BLaER1 treated with 17β-estradiol and CSF1 and Interleukin-3, amounts not matched to agents 10 nM and 100 nM (cell line): ENCODE data around the gene CYP1A2.

Experiments
- H3K27ac ChIP-seq, 11 experiments: shearing (Covaris generic); formaldehyde crosslinking; 2 replicates each; pipeline ENCODE4 v1.8.1; 2022
- H3K27me3 ChIP-seq, 11 experiments: shearing (Covaris generic); formaldehyde crosslinking; 2 replicates each; pipeline ENCODE4 v1.8.1; 2022
- H3K36me3 ChIP-seq, 11 experiments: shearing (Covaris generic); formaldehyde crosslinking; 2 replicates each; pipeline ENCODE4 v1.8.1; 2022
- H3K4me1 ChIP-seq, 10 experiments: shearing (Covaris generic); formaldehyde crosslinking; 2 replicates each; pipeline ENCODE4 v1.8.1; 2022
- H3K4me2 ChIP-seq, 11 experiments: shearing (Covaris generic); formaldehyde crosslinking; 2 replicates each; pipeline ENCODE4 v1.8.1; 2022
- H3K4me3 ChIP-seq, 10 experiments: shearing (Covaris generic); formaldehyde crosslinking; 2 replicates each; pipeline ENCODE4 v1.8.1; 2022
- H3K9ac ChIP-seq, 11 experiments: shearing (Covaris generic); formaldehyde crosslinking; 2 replicates each; pipeline ENCODE4 v1.8.1; 2022
- H3K9me3 ChIP-seq, 11 experiments: shearing (Covaris generic); formaldehyde crosslinking; replicated peaks in 1 of 11; 2 replicates each; pipeline ENCODE4 v1.8.1; 2022
- H4K20me1 ChIP-seq, 11 experiments: shearing (Covaris generic); formaldehyde crosslinking; 2 replicates each; pipeline ENCODE4 v1.8.1; 2022
- Cebpa-rat ChIP-seq, 11 experiments: shearing (Covaris generic); IDR thresholded peaks; 2 replicates each; pipeline ENCODE4 v1.8.1; 2022

Gene CYP1A2, protein sequence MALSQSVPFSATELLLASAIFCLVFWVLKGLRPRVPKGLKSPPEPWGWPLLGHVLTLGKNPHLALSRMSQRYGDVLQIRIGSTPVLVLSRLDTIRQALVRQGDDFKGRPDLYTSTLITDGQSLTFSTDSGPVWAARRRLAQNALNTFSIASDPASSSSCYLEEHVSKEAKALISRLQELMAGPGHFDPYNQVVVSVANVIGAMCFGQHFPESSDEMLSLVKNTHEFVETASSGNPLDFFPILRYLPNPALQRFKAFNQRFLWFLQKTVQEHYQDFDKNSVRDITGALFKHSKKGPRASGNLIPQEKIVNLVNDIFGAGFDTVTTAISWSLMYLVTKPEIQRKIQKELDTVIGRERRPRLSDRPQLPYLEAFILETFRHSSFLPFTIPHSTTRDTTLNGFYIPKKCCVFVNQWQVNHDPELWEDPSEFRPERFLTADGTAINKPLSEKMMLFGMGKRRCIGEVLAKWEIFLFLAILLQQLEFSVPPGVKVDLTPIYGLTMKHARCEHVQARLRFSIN

DNA sequence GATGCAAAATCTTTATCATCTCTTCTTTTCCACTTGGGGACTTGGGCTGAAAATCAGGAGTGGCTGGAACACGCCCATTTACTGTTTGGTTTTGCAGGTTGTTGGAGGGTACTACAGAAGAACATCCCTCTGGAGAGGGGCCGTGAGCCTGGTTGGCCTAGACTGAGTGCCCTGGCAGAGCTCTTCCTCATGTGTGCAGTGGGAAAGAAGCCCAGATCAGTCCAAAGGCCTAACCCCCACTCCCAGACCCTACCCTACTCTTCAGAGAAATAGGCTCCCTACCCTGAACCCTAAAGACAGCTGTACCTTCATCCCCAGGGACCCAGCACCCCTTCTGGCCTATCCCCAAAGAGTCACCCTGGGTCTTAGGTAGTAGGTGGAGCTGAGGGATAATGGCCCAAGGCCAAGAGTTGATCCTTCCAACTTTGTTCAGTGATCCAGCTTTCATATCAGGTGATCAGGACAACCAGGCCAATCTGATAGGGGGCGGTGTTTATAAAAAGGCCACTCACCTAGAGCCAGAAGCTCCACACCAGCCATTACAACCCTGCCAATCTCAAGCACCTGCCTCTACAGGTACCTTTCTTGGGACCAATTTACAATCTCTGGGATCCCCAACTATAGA lies at the start of gene CYP1A2:
Gene CYP1A2 (plus strand): TSS at position 524 of the 625 bp plus-strand sequence. CDS start 894 bp downstream, outside the sequence.
- H4K20me1 ChIP-seq = no peaks in the 10 kb centered on the region
- no peak within 1 kb of the TSS for H3K4me3 ChIP-seq
- H3K4me1 ChIP-seq = no peaks in the 10 kb centered on the region
- H3K27me3 ChIP-seq = no peaks in the 10 kb centered on the region
- H3K9ac ChIP-seq = no peak within 1 kb of the TSS
- no peak within 1 kb of the TSS for H3K4me2 ChIP-seq
- peaks cover 0 to 13% (median 6%) of the 10 kb centered on the region in 11 experiments; a peak in 12 of 22 replicates for H3K9me3 ChIP-seq
- H3K27ac ChIP-seq = no peak within 1 kb of the TSS
- H3K36me3 ChIP-seq = no peaks in the 10 kb centered on the region
- TF ChIP-seq Cebpa-rat (IDR thresholded peaks at IDR 0.05) = no peak

DNA sequence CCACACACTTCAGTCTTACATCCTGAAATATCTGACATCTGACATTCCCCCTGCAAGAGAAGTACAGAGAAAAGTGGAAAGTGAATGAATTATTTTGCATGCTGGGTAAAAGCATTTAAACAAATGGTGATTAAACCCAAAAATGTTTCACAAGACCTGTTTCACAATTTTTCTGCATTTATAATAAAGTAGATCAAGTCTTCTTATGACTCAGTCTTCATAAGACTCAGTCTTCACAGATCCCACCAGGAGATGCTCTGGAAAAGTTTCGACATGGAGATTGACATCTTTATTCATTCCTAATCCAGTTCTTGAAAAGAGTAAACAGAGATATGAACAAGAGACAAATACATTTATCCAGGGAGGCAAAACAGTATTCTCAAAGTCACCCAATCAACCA lies 39.6 kb upstream of the CYP1A2 start:
- H4K20me1 ChIP-seq = no peaks in the 10 kb centered on the region
- no peaks in the 10 kb centered on the region for H3K27me3 ChIP-seq
- TF ChIP-seq Cebpa-rat (IDR thresholded peaks at IDR 0.05) = no peak
- H3K4me3 ChIP-seq = no peak overlapping the region
- no peak overlapping the region for H3K27ac ChIP-seq
- H3K9me3 ChIP-seq = peaks cover 0 to 10% (median 0%) of the 10 kb centered on the region in 11 experiments; a peak in 6 of 22 replicates
- H3K9ac ChIP-seq = no peak overlapping the region
- H3K4me2 ChIP-seq = no peak overlapping the region
- H3K4me1 ChIP-seq = peaks cover 8 to 37% (median 16%) of the 10 kb centered on the region in 10 experiments; a peak in 18 of 20 replicates
- no peaks in the 10 kb centered on the region for H3K36me3 ChIP-seq

DNA sequence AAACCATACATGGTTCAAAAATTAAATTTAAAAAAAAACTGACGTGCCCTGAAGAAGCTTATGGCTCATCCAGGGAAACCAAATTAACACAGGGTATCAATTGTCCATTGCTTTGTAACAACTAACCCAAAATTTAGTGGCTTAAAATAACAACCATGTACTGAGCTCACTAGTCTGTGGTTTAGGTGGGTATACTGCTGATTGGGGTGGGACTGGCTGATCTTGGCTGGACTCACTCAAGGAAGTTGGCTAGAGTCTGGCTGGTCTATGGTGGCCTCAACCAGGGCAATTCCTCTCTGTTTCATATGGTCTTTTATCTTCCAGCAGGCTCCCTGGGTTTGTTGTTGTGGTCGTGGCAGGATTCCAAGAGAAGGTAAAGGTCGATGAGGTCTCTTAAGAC lies 38.8 kb upstream of the CYP1A2 start:
- H3K4me1 ChIP-seq = peaks cover 8 to 37% (median 16%) of the 10 kb centered on the region in 10 experiments; a peak in 18 of 20 replicates

DNA sequence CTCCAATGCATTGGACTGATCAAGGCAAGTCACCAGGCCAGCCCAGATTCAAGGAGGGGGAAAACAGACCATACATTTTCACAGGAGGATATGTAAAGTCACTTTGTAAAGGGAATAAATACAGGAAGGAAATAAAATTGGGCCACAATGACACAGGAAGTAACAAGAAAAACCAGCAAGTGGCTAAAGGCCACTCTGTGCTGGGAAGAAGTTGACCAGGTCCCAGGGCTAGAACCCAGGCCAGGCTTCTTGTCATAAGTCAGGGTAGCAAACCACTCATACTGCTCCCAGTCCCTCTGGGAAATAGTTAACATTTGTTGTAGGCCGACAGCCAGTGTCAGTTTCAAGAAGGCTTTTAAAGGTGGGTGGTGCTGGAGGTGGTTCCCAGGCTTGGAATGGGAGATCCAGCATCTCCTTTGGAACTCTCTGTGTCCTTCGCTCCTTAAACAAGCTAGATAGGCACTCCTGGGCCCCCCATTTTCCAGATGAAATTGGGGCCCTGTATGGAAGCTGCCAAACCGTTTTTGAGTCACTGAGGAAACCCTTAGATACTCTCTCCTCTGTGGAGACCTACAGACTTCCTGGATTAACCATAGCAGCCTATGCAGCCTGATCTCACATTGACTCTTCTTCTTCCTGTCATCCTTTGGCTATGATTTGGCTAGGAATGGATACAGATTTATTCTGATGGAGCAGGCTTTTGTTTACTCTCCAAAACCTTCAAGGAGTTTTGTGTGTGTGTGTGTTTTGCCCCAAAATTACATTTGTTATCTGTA lies 38.1 kb upstream of the CYP1A2 start:
- H3K36me3 ChIP-seq = no peaks in the 10 kb centered on the region
- peaks cover 0 to 10% (median 0%) of the 10 kb centered on the region in 11 experiments; a peak in 7 of 22 replicates for H3K9me3 ChIP-seq
- TF ChIP-seq Cebpa-rat (IDR thresholded peaks at IDR 0.05) = no peak
- no peaks in the 10 kb centered on the region for H4K20me1 ChIP-seq
- H3K9ac ChIP-seq = peak overlapping the region in 1 of 11 experiments; percentile 34; a peak in 2 of 22 replicates
- peaks cover 8 to 37% (median 16%) of the 10 kb centered on the region in 10 experiments; a peak in 18 of 20 replicates for H3K4me1 ChIP-seq
- no peaks in the 10 kb centered on the region for H3K27me3 ChIP-seq
- H3K4me2 ChIP-seq = peak overlapping the region in 10 of 11 experiments; percentile 28 to 79 (median 50); a peak in 18 of 22 replicates
- H3K27ac ChIP-seq = peak overlapping the region in 5 of 11 experiments; percentile 18 to 73 (median 37); a peak in 9 of 22 replicates
- H3K4me3 ChIP-seq = peak overlapping the region in 2 of 10 experiments; percentile 12 to 20; a peak in 1 of 20 replicates

More for the DNA sequence above, 38.8 kb upstream of the CYP1A2 start:
- no peaks in the 10 kb centered on the region for H4K20me1 ChIP-seq
- peak overlapping the region in 10 of 11 experiments; percentile 28 to 79 (median 50); a peak in 18 of 22 replicates for H3K4me2 ChIP-seq
- H3K9ac ChIP-seq = no peak overlapping the region
- H3K27me3 ChIP-seq = no peaks in the 10 kb centered on the region
- peak overlapping the region in 5 of 11 experiments; percentile 18 to 73 (median 37); a peak in 7 of 22 replicates for H3K27ac ChIP-seq
- 0 out of 20 replicates have a peak overlapping the region, but pooled peaks of 1 of the 10 experiments have one; percentile 12 for H3K4me3 ChIP-seq
- no peaks in the 10 kb centered on the region for H3K36me3 ChIP-seq
- peaks cover 0 to 10% (median 0%) of the 10 kb centered on the region in 11 experiments; a peak in 6 of 22 replicates for H3K9me3 ChIP-seq
- no peak for TF ChIP-seq Cebpa-rat (IDR thresholded peaks at IDR 0.05)

DNA sequence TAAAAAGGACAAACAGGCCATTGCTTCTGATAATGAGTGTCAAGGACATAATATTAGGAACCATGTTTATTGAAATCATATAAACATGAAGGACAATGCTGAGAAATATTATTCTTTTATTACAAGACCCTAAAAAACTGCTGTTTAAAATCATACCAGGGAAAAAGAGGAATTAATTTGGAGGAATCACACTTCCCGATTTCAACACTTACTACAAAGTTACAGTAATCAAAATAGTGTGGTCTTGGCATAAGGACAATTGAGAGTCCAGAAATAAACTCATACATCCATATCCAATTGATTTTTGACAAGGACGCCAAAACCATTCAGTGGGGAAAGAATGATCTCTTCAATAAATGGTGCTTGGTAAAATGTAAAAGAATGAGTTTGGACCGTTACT lies 36.3 kb upstream of the CYP1A2 start:
- peaks cover 0 to 10% (median 0%) of the 10 kb centered on the region in 11 experiments; a peak in 7 of 22 replicates for H3K9me3 ChIP-seq
- TF ChIP-seq Cebpa-rat (IDR thresholded peaks at IDR 0.05) = no peak
- H3K4me3 ChIP-seq = no peak overlapping the region
- no peaks in the 10 kb centered on the region for H3K36me3 ChIP-seq
- no peaks in the 10 kb centered on the region for H4K20me1 ChIP-seq
- H3K4me1 ChIP-seq = peaks cover 8 to 37% (median 16%) of the 10 kb centered on the region in 10 experiments; a peak in 18 of 20 replicates
- no peak overlapping the region for H3K9ac ChIP-seq
- H3K4me2 ChIP-seq = peak overlapping the region in 6 of 11 experiments; percentile 21 to 57 (median 30); a peak in 9 of 22 replicates
- H3K27ac ChIP-seq = peak overlapping the region in 5 of 11 experiments; percentile 10 to 59 (median 27); a peak in 7 of 22 replicates
- no peaks in the 10 kb centered on the region for H3K27me3 ChIP-seq

- TF ChIP-seq Cebpa-rat (IDR thresholded peaks at IDR 0.05) = peak in 1 of 11 experiments; percentile 48; a peak in 1 of 22 replicates
- Histone ChIP-seq H3K36me3 (no peaks in the 10 kb centered on the region), H3K9me3 (no peaks in the 10 kb centered on the region; a peak in 1 of 22 replicates), H3K27ac (no peak overlapping the region), H3K4me3 (no peak overlapping the region), H3K27me3 (no peaks in the 10 kb centered on the region), H3K9ac (no peak overlapping the region), H3K4me1 (peaks cover 8 to 19% (median 13%) of the 10 kb centered on the region in 10 experiments), H3K4me2 (no peak overlapping the region; a peak in 1 of 22 replicates), H4K20me1 (no peaks in the 10 kb centered on the region)
These were observed 32.0 kb upstream of the CYP1A2 start for GRCh38 chr15:74716651-74717050.

GRCh38 chr15:74722591-74722990 lies 26.1 kb upstream of the CYP1A2 start:
- peaks cover 31 to 42% (median 37%) of the 10 kb centered on the region in 11 experiments for H3K27me3 ChIP-seq
- no peak overlapping the region for H3K4me3 ChIP-seq
- no peak overlapping the region for H3K9ac ChIP-seq
- H3K4me1 ChIP-seq = peaks cover 0 to 26% (median 20%) of the 10 kb centered on the region in 10 experiments; a peak in 17 of 20 replicates
- no peaks in the 10 kb centered on the region for H3K36me3 ChIP-seq
- no peaks in the 10 kb centered on the region; a peak in 1 of 22 replicates for H4K20me1 ChIP-seq
- H3K9me3 ChIP-seq = peaks cover 0 to 7% (median 0%) of the 10 kb centered on the region in 11 experiments; a peak in 3 of 22 replicates
- H3K27ac ChIP-seq = no peak overlapping the region
- H3K4me2 ChIP-seq = no peak overlapping the region
- no peak for TF ChIP-seq Cebpa-rat (IDR thresholded peaks at IDR 0.05)

- no peaks in the 10 kb centered on the region; a peak in 1 of 22 replicates for H4K20me1 ChIP-seq
These were observed 25.5 kb upstream of the CYP1A2 start for GRCh38 chr15:74723187-74723586.

More at GRCh38 chr15:74723187-74723586, 25.5 kb upstream of the CYP1A2 start:
- Histone ChIP-seq H3K9ac (no peak overlapping the region), H3K4me2 (no peak overlapping the region), H3K27ac (no peak overlapping the region), H3K36me3 (no peaks in the 10 kb centered on the region), H3K4me3 (no peak overlapping the region), H3K27me3 (peaks cover 35 to 48% (median 42%) of the 10 kb centered on the region in 11 experiments), H3K9me3 (peaks cover 0 to 12% (median 0%) of the 10 kb centered on the region in 11 experiments; a peak in 6 of 22 replicates), H3K4me1 (peaks cover 0 to 26% (median 20%) of the 10 kb centered on the region in 10 experiments; a peak in 17 of 20 replicates)
- TF ChIP-seq Cebpa-rat (IDR thresholded peaks at IDR 0.05) = no peak
